MCF 10A (cell line): ENCODE measurements around the gene MYH15. TPM values are rescaled to one million over a fixed set of nuclear protein-coding genes. Genes with fewer than 3 reads are reported as not detected.

Experiments used
- BruUV-seq: library from RNA; stranded (reverse); fragments of 400-500 nt; replicated peaks from 2 replicates; lab custom pipeline; 2021; lab: Mats Ljungman, UMichigan
- CTCF ChIA-PET: fragments of 300-600 bp; sonication (Branson Sonifier 250); formaldehyde crosslinking; extraction: SDS; loops from one replicate; lab custom pipeline; 2021; ENCODE audit warnings: antibody characterized with exemption, inconsistent platforms; lab: Yijun Ruan, JAX
- POLR2A ChIA-PET: fragments of 300-600, 350-650 bp; sonication (Branson Sonifier 250); formaldehyde crosslinking; extraction: SDS; loops from one replicate; lab custom pipeline; 2020; ENCODE audit warnings: antibody characterized with exemption, inconsistent platforms; lab: Yijun Ruan, JAX
- DNase-seq: peaks from one replicate; pipeline ENCODE4 v3.0.0-alpha.2; 2018; ENCODE audit not compliant: unreplicated experiment
- H3K27ac Mint-ChIP-seq: one replicate; pipeline ENCODE4 v1.8.0; 2022; ENCODE audit warnings: mild to moderate bottlenecking, low read depth, mixed read lengths; ENCODE audit not compliant: unreplicated experiment
- H3K27me3 Mint-ChIP-seq: one replicate; pipeline ENCODE4 v1.8.0; 2022; ENCODE audit warnings: mixed read lengths; ENCODE audit not compliant: insufficient read depth, unreplicated experiment
- H3K36me3 Mint-ChIP-seq: one replicate; pipeline ENCODE4 v1.8.0; 2022; ENCODE audit warnings: mild to moderate bottlenecking, moderate library complexity, mixed read lengths; ENCODE audit not compliant: insufficient read depth, unreplicated experiment
- H3K4me1 Mint-ChIP-seq: one replicate; pipeline ENCODE4 v1.8.0; 2022; ENCODE audit warnings: mixed read lengths; ENCODE audit not compliant: insufficient read depth, unreplicated experiment
- H3K4me3 Mint-ChIP-seq: one replicate; pipeline ENCODE4 v1.8.0; 2022; ENCODE audit warnings: mild to moderate bottlenecking, moderate library complexity, mixed read lengths; ENCODE audit not compliant: unreplicated experiment
- H3K9me3 Mint-ChIP-seq: one replicate; pipeline ENCODE4 v1.8.0; 2022; ENCODE audit warnings: mixed read lengths; ENCODE audit not compliant: unreplicated experiment
- intact Hi-C: fragments of 100-400 bp; cut with micrococcal nuclease; formaldehyde crosslinking; loops from 2 replicates; pipeline ENCODE4 v1.14.1; 2022
- total RNA-seq: library from RNA; stranded (reverse); gene quantifications from 2 replicates; pipeline ENCODE4 v1.2.3, GENCODE V29; 2022
- TF ChIP-seq, protein P1 (sequence below): fragments of 200-600 bp; IDR thresholded peaks from one replicate; pipeline ENCODE4 v1.8.0; 2022; ENCODE audit warnings: antibody characterized with exemption, mild to moderate bottlenecking; ENCODE audit not compliant: unreplicated experiment

The MYH15 gene
- total RNA-seq, 1 experiment from 2014 or later = 0.19 TPM

- no TSS peak for BruUV-seq
- intact Hi-C loops = no loop called here
Observed at GRCh38 chr3:108459225-108459624, 51.2 kb downstream of the MYH15 start.

DNA sequence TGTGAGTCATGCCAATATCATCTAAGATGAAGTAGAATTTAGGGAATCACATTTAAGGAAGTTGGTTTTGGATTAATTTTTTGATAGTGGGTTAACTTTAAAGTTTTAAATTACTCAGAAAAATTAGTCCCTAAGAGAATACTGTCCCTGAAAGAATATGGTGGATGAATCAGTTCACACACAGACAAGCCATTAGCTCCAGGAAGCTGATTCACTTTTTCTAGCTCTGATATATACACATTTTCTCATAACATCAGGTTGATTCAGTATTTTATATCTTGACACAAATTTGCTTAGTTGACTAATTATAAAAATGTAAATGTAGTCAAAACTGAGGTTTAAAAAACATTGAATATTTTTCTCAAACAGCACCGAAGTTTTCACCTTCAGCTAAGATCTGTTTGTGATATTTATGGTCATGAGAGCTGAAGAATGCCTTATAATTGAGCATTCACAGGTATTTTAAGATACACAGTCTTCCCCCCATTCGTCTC, 55.1 kb downstream of the MYH15 start:
- Mint-ChIP-seq H3K9me3 (no peaks in the 10 kb centered on the region), H3K27me3 (no peaks in the 10 kb centered on the region), H3K36me3 (no peaks in the 10 kb centered on the region), H3K27ac (no peak overlapping the region), H3K4me3 (no peak overlapping the region), H3K4me1 (no peaks in the 10 kb centered on the region)
- TF ChIP-seq, protein P1, sequence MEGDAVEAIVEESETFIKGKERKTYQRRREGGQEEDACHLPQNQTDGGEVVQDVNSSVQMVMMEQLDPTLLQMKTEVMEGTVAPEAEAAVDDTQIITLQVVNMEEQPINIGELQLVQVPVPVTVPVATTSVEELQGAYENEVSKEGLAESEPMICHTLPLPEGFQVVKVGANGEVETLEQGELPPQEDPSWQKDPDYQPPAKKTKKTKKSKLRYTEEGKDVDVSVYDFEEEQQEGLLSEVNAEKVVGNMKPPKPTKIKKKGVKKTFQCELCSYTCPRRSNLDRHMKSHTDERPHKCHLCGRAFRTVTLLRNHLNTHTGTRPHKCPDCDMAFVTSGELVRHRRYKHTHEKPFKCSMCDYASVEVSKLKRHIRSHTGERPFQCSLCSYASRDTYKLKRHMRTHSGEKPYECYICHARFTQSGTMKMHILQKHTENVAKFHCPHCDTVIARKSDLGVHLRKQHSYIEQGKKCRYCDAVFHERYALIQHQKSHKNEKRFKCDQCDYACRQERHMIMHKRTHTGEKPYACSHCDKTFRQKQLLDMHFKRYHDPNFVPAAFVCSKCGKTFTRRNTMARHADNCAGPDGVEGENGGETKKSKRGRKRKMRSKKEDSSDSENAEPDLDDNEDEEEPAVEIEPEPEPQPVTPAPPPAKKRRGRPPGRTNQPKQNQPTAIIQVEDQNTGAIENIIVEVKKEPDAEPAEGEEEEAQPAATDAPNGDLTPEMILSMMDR = no peak
- ChIA-PET CTCF (interaction anchor here (0.6 to 1.0 kb wide), 2 partner anchors 18 to 22 kb away, joined by 3 to 4 read pairs; no protein-coding TSS in a partner anchor), POLR2A (no interaction called here)
- BruUV-seq = no TSS peak
- no peak for DNase-seq
- intact Hi-C loops = no loop called here

More at GRCh38 chr3:108459225-108459624, 51.2 kb downstream of the MYH15 start:
- Mint-ChIP-seq H3K4me1 (no peaks in the 10 kb centered on the region), H3K27ac (no peak overlapping the region), H3K4me3 (no peak overlapping the region), H3K27me3 (no peaks in the 10 kb centered on the region), H3K9me3 (no peaks in the 10 kb centered on the region), H3K36me3 (no peaks in the 10 kb centered on the region)
- CTCF ChIA-PET = interaction anchor here (0.6 to 1.3 kb wide), 3 partner anchors 22 to 730 kb away, joined by 3 to 4 read pairs (median 3); no protein-coding TSS in a partner anchor
- TF ChIP-seq, protein P1 = no peak
- POLR2A ChIA-PET = interaction anchor here (0.8 kb wide), 1 partner anchor 369 kb away, joined by 4 read pairs; no protein-coding TSS in a partner anchor
- DNase-seq = no peak

DNA sequence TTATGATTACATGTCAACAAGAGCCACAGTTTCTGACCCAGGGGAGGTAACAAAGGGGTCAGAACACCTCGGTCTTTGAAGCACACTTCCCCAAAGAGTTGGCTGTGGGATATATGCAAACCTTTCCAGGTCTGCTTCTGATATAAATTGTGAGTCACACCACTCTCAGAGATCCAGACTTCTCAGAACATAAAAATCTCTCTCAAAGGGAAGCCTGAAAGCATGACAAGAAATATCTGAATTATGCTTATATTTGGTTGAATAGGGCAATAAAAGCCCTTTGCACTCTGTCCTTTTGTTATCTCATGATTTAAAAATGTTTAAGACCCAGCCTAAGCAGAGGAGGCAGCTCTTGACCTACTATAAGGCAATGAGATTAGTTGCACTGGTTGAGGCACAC, 56.8 kb downstream of the MYH15 start:
- ChIA-PET CTCF (interaction anchor here (0.7 to 1.1 kb wide), 2 partner anchors 16 to 723 kb away, joined by 3 read pairs; no protein-coding TSS in a partner anchor), POLR2A (no interaction called here)
- no peak overlapping the region for H3K4me3 Mint-ChIP-seq
- no peaks in the 10 kb centered on the region for H3K36me3 Mint-ChIP-seq
- TF ChIP-seq, protein P1 = no peak
- no peaks in the 10 kb centered on the region for H3K27me3 Mint-ChIP-seq
- no peaks in the 10 kb centered on the region for H3K4me1 Mint-ChIP-seq
- intact Hi-C loops = no loop called here
- H3K27ac Mint-ChIP-seq = no peak overlapping the region
- DNase-seq = no peak
- no TSS peak for BruUV-seq
- peaks cover 9% of the 10 kb centered on the region for H3K9me3 Mint-ChIP-seq

GRCh38 chr3:108450444-108450843, 60.0 kb downstream of the MYH15 start:
- no peak for DNase-seq
- Mint-ChIP-seq H3K27ac (no peak overlapping the region), H3K4me3 (no peak overlapping the region), H3K4me1 (no peaks in the 10 kb centered on the region), H3K9me3 (peaks cover 19% of the 10 kb centered on the region), H3K27me3 (no peaks in the 10 kb centered on the region), H3K36me3 (no peaks in the 10 kb centered on the region)
- POLR2A ChIA-PET = no interaction called here
- CTCF ChIA-PET = no interaction called here
- BruUV-seq = no TSS peak
- intact Hi-C loops = no loop called here
- TF ChIP-seq, protein P1 = no peak
